ENCODE results near the gene PHF19.

The PHF19 gene

GRCh38 chr9:120877276-120878034, 467 bp upstream of the PHF19 start:
- TF ChIP-seq POLR2A (IDR thresholded peaks at IDR 0.05; ENCODE audit: extremely low read depth, insufficient read length) (peak; percentile 69), MYC (IDR thresholded peaks at IDR 0.05; ENCODE audit: low read depth, low read length) (peak; percentile 47; the same call in 1 of the 2 replicates)
- TF ChIP-seq, protein P1, sequence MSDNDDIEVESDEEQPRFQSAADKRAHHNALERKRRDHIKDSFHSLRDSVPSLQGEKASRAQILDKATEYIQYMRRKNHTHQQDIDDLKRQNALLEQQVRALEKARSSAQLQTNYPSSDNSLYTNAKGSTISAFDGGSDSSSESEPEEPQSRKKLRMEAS (IDR thresholded peaks at IDR 0.05; ENCODE audit: low read depth, low read length) = no peak; the same call in 1 of the 2 replicates
- TF ChIP-seq, protein P2, sequence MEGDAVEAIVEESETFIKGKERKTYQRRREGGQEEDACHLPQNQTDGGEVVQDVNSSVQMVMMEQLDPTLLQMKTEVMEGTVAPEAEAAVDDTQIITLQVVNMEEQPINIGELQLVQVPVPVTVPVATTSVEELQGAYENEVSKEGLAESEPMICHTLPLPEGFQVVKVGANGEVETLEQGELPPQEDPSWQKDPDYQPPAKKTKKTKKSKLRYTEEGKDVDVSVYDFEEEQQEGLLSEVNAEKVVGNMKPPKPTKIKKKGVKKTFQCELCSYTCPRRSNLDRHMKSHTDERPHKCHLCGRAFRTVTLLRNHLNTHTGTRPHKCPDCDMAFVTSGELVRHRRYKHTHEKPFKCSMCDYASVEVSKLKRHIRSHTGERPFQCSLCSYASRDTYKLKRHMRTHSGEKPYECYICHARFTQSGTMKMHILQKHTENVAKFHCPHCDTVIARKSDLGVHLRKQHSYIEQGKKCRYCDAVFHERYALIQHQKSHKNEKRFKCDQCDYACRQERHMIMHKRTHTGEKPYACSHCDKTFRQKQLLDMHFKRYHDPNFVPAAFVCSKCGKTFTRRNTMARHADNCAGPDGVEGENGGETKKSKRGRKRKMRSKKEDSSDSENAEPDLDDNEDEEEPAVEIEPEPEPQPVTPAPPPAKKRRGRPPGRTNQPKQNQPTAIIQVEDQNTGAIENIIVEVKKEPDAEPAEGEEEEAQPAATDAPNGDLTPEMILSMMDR (IDR thresholded peaks at IDR 0.05; ENCODE audit: low read depth, low read length) = no peak
- peak; percentile 89 for DNase-seq (ENCODE audit: low read depth)

GRCh38 chr9:120875954-120876841, 790 bp downstream of the PHF19 start:
- peak overlapping the region; percentile 89 for H3K4me3 ChIP-seq (ENCODE audit: low read depth, low read length)
- DNase-seq (ENCODE audit: low read depth) = peak; percentile 97
- TF ChIP-seq, protein P1 (IDR thresholded peaks at IDR 0.05; ENCODE audit: low read depth, low read length) = peak; percentile 31; the same call in 1 of the 2 replicates
- TF ChIP-seq, protein P2 (IDR thresholded peaks at IDR 0.05; ENCODE audit: low read depth, low read length) = no peak

More at GRCh38 chr9:120877276-120878034, 467 bp upstream of the PHF19 start:
- peak overlapping the region; percentile 91 for H3K4me3 ChIP-seq (ENCODE audit: low read depth, low read length)

- TF ChIP-seq, protein P2 (IDR thresholded peaks at IDR 0.05; ENCODE audit: low read depth, low read length) = no peak
- DNase-seq (ENCODE audit: low read depth) = no peak
- H3K4me3 ChIP-seq (ENCODE audit: low read depth, low read length) = peak overlapping the region; percentile 89
These were observed 1.4 kb downstream of the PHF19 start for GRCh38 chr9:120875643-120875953.

- H3K4me3 ChIP-seq (ENCODE audit: low read depth, low read length) = peak overlapping the region; percentile 89
- TF ChIP-seq MYC (IDR thresholded peaks at IDR 0.05; ENCODE audit: low read depth, low read length) (no peak), POLR2A (IDR thresholded peaks at IDR 0.05; ENCODE audit: extremely low read depth, insufficient read length) (no peak)
- TF ChIP-seq, protein P1 (IDR thresholded peaks at IDR 0.05; ENCODE audit: low read depth, low read length) = no peak
- TF ChIP-seq, protein P2 (IDR thresholded peaks at IDR 0.05; ENCODE audit: low read depth, low read length) = no peak
These were observed 1.8 kb downstream of the PHF19 start for GRCh38 chr9:120875195-120875565.

DNA sequence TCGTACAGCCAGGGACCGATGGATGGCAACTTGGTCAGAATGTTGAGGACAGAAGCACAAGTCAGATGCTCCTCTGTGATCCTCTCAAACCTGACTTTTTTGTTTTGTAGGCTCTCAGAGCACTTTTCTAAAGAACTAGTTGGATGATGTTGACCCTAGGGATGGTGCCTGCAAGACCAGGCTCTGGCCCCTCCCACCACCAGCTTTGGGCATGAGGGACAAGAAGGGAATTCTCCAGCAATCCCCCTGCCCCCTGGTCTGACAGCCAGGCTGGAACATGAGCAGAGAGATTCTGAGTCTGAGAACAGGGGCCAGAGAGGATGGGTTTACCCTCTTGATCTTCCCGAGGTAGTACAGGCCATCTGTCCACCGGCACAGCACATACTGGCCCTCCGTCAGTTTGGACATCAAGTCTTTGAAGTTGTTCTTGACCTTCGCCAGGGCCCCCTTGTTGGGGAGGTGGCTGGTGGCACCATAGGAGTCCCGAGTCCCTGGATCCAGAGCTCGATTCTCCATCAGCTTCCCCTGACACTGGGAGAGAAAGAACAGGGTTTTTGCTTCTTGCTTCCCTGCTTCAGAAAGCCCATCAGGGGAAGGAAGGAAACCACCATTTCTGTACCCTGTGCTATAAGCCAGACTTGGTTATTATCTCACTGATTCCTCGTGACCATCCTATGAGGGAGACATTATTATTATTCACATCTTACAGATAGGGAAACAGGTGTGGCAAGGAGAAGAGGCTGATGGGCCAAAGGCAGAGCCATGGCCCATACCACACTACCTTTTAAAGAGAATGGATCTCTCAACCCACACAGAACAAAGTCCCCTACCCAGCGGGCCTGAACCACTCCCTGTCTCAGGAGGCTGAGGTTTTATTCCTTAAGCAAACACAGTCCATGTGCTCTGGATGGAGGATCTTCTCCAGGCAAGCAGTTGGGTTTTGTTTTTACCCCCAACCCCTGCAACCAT, 2.5 kb downstream of the PHF19 start:
- H3K4me3 ChIP-seq (ENCODE audit: low read depth, low read length) = peak overlapping the region; percentile 89
- no peak for DNase-seq (ENCODE audit: low read depth)
- TF ChIP-seq, protein P1 (IDR thresholded peaks at IDR 0.05; ENCODE audit: low read depth, low read length) = no peak
- TF ChIP-seq POLR2A (IDR thresholded peaks at IDR 0.05; ENCODE audit: extremely low read depth, insufficient read length) = no peak
- TF ChIP-seq, protein P2 (IDR thresholded peaks at IDR 0.05; ENCODE audit: low read depth, low read length) = no peak
- TF ChIP-seq MYC (IDR thresholded peaks at IDR 0.05; ENCODE audit: low read depth, low read length) = no peak

More at GRCh38 chr9:120875195-120875565, 1.8 kb downstream of the PHF19 start:
- DNase-seq (ENCODE audit: low read depth) = no peak
